Embryonic facial prominence (tissue), 1 donor: Measurements from ENCODE around the gene SYNJ1.
A peak's percentile ranks its signal among the peaks of the same experiment; 100 is the strongest.
"Not testable (repeated sequence)": the region's sequence is repeated elsewhere in the genome, so short reads cannot be mapped to it uniquely, and the experiment has no call there.

Source experiments
- DNase-seq: peaks from one replicate; pipeline ENCODE4 v3.0.0-alpha.2; 2016; ENCODE audit errors: extremely low spot score

Gene SYNJ1

DNA sequence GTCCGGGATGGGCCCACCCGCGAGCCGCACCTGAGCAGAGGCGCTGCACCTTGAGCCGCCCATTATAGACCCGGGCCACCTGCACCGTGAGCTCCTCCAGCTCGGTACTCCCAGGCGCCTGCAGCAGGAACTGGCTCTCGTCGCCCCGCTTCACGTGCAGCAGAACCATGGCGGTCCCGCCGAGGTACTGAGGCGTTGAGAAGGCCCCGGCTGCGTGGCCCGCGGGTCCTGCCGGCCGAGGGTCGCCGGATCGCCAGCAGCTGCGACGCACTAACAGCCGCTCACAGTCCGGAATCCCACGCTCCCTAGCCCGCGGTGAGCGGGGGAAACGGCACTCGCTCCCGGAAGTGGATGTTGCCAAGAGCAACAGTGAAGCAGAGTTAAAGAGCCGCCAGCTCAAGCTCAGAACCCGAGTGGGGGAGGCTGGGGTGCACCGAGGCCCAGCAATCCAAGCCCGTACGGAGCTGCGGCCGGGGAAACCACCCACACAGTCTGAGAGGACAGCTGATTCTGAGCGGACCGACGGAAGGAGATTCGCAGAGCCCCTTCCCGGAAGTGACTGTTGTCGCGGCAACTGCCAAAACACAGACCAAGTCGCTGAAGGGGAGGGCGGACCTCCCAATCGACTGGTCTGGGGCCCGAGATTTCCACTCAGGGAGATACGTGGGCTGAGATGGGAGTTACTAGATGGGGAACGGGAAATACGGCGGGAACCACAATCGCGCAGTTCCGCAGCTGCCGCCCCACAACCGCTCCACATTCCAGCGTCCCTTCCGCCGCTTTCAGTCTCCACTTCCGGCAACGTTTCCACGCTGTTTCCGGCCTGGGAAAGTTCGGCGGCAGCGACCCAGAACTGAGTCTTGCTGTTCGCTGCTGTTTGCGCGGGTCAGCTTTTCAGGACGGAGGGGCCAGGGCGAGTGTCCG is 115.5 kb downstream of the SYNJ1 start, which contains the start of gene CFAP298:
Gene CFAP298 (minus strand): TSS at position 303 of the 924 bp plus-strand sequence. CDS start 134 bp downstream, at position 169.
- peak; percentile 81 for DNase-seq

DNA sequence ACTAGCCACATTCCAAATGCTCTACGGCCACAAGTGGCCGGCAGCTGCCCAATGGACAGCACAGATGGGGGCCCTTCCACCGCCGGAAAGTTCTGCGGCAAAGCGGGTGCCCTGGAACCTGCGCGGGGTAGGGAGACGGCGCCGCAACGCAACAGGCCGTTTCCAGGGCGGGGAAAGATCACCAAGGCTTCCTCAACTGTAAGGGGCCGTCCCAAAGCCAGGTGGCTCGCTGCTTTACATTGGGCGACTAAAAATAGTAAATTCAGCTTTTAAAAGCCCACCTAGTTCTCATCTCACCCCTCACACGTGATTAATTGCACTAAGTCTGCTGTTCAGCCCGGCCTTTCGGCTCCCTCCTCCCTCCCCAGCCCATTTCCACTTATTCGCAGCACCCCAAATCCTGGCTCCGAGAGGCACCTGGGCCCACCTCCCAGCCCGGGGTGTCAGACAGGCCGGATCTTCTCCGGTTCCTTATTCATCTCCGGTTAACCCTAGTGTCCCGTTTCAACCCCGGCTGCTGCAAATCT is 116.3 kb downstream of the SYNJ1 start:
- DNase-seq: no peak

DNA sequence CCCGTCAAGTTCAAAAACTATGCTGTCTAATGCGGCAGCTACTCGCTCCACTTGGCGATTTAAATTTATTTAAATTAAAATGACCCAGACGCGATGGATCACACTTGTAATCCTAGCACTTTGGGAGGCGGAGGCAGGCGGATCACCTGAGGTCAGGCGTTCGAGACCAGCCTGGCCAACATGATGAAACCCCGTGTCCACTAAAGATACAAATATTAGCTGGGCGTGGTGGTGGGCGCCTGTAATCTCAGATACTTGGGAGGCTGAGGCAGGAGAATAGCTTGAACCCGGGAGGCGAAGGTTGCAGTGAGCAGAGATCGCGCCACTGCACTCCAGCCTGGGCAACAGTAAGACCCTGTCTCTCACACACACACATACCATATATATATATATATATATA is 116.9 kb downstream of the SYNJ1 start:
- DNase-seq: not testable (repeated sequence)

DNA sequence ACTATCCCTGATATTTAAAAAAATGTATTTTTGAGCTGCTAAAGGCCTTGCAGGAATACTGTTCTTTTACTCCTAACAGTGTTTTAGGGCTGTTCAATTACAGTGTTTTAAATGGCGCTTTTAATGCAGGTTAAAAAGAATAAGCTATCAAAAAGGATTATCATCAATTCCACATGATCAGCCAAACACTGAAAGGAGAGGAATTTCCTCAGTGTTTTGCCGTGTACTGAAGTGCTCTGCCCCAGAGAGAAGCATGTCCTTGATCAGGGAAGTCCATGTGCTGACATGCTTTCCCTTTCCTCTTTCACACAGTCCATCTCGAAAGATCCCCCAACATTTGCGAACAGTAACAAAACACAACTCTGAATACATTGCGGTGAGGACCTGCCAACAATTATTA is 119.0 kb downstream of the SYNJ1 start:
- DNase-seq: no peak

DNA sequence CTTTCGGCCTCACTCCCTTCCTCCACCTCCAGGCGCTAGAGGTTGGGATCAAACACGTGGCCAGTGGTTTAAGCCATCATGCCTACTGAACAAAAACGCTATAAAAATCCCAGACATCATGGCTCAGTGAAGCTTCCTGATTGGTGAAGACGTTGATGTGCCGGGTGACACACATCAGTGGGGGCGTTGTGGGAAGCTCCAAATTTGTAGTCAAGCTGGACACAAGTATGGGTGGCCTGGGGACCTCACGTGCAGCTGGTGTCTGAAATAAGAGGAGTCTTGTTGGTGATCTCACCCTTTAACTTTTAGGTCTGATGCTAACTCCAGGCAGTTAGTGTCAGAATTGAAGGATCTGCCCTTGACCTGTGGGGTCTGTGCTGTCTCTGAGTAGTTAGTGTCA is 122.3 kb downstream of the SYNJ1 start:
- DNase-seq: no peak

DNA sequence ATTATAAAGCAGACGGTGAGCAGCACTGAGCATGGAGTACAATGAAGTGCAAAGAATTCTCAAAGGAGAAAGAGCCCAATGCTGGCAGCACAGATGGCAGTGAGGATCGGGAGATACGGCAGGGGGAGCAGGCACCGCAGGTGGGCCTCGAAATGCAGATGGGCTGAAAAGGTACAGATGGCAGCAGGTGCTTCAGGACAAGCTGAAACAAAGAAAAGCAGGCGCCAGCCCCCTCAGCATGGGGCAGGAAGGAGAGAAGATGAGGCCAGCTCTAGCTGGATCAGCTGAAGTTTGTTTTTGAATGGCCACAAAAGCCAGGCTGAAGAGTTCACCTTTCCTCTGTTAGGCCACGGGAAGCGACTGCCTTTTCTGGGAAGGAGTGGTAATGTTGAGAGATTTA is 123.3 kb downstream of the SYNJ1 start:
- DNase-seq: no peak

DNA sequence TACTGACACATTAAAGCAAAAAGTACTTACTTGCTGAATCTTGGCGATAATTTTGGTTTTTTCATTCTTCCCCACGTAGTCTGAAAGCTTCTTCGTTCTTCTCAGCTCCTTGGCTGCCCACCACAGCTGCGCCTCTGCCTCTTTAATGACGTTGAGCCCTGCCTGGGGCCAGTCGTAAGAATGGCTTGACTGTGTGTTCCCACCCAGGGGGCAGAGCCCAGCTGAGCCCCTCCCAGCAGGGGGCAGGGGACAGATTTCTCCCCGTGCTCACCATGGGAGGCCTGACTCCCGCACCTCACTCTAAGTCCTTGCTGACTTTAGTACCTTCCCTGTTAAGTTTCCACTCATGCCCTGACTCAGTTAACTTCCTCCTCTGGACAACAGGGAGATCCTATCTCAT is 124.7 kb downstream of the SYNJ1 start:
- no peak for DNase-seq

DNA sequence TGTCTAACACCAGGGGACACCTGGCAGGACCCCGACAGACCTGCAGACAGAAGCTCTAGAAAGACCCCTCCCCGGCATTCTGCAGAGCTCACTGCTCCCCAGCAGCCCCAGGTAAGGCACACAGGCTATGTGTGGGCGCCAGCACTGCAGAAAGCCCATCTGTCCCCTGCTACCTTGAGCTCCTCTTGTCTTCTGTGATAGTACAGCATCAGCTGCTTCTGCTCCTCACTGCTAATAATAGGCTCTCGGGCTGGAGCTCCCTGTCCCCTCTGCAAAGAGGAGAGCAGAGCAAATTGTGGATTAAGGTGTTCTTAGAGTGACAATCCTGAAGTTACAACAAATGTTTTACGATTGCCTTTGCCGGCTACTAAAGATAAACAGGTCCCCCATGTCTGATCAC is 125.7 kb downstream of the SYNJ1 start:
- DNase-seq: no peak

DNA sequence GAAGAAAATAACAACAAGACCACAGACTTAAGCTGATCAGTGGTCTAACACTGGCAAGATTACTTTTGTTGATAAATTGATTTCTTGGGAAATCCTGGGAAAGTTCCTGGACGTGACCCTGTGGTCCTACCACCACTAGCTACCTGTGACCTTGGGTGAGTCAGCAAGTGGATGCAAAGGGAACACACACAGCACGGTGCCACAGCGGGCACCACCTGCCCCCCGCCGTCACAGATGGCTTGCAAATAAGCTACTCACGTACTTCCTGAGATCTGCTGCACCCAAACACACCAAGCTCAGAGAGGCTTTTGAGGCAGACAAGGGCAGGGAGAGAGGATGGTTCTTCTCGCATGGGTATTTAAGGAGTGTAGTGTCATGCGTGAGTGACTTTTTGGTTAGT is 128.3 kb downstream of the SYNJ1 start:
- no peak for DNase-seq

DNA sequence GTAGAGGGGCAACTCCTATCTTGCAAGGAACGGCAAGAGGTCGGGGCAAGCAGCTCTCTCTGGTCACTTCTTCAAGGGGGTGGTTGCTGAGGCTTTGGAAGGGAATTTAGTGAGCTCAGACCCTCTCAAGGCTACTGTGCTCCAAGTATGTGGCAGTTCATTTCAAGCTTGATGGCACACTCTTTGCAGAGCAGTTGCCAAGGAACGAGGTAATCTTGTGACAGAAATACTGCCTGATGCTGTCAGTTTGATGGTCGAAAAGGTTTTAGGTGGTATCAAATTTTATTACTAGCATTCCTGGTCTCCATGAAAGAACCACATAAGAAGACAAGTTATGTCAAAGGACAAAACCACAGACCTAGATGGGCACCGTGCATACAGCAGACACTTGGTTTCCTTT is 128.7 kb downstream of the SYNJ1 start:
- no peak for DNase-seq

DNA sequence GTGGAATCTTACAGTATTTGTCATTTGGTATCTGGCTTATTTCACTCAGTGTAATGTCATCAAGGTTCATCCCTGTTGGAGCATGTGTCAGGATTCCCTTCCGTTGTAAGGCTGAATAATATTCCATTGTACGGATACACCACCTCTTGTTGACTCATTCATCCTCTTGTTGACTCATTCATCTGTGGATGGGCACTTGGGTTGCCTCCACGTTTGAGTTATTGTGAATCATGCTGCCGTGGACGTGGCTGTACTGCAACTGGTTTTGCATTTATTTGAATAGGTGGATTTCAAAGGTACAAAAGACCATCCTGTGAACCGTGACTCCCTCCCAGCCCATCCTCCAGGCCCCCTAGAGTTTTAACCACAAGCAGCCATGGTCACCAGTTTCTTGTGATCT is 130.6 kb downstream of the SYNJ1 start:
- DNase-seq: no peak

DNA sequence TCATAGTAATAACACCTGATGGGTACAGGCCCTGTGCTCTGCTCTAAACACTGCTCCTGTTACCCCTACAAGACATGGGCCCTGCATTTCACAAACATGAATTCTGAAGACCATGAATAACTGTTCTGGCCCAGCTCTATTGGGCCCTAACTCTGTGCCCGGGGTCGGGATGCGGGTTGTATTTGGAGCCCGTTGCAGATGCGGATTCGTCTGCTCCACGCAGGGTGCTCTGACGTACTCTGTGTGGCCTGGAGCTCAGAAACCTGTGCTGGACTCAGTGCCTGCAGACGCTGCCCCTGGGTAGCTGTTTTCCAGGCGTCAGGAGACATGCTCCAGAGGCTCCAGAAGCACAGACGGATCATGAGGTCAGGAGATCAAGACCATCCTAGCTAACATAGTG is 132.4 kb downstream of the SYNJ1 start:
- no peak for DNase-seq

DNA sequence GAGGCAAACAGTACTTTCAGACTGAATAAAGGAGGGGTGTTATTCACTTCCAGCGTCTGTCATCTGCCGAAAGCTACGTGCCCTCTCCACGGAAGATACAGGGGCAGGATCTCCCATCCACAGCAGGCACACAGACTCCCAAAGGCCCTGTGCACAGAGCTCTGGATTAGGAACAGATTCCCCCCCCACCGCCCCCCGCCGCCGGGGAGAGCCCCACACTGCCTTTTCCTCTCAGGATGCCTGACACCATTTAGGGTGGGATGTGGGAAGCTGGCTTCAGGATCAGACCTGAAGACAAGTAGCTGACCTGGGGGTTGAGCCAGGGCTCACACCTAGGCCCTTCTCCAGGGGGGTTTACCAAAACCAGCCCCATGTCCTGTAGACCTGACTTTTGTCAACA is 134.1 kb downstream of the SYNJ1 start:
- no peak for DNase-seq

DNA sequence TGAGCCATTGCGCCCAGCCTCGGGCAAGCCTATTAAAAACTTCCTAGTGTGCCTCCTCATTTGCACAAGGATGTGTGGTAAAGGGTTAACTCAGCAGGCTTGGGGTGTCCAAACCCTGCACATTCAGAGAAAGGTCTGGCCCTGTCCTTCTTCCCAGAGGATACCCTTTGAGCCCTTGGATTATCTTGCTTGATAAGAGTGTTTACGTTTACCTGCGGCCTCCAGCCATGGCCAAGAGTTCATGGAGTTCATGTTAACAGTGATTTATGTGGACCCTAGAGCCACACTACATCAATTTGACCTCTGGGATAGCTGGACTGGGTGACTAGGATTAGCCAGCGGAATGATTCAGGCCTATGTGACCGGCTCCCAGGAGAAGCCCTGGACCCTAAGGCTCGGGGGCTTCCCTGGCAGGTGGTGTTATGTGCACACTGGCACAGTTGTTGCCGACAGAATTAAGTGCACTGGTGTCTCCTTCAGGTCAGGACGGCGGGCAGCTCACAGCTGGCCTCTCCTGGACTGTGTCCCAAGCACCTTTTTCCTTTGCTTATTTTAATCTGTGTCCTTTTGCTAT is 134.8 kb downstream of the SYNJ1 start:
- no peak for DNase-seq

DNA sequence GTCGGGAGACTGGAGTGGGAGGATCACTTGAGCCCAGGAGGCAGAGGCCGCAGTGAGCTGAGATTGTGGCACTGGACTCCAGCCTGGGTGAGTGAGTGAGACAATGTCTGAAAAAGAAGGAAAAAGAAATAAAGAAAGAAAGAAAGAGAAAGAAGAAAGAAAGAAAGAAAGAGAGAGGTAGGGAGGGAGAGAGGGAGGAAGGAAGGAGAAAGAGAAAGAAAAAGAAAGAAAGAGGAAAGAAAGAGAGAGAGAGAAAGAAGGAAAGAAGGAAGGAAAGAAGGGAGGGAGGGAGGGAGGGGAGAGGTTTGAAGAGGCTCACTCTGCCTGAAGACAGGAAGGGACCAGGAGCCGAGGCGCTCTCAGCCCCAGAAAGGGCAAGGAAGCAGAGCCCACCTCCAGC is 137.7 kb downstream of the SYNJ1 start:
- no peak for DNase-seq

DNA sequence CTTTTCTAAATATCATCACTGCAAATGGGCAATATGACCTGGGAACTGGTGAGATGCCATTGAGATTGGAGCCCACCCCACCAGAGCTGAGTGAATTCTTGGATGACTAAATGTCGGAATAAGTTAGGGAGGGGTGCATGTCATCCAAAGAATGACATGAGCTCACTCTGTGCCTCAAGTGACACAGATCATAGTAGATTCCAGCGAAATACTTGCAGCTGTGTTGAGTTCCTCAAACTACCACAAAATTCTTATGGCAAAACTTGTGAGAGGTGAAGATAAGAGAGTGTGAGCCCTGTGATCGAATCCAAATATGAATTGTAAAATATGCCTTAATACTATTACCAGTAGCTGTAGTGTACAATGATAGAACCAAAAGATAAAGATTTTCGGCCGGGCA is 140.2 kb downstream of the SYNJ1 start:
- no peak for DNase-seq

DNA sequence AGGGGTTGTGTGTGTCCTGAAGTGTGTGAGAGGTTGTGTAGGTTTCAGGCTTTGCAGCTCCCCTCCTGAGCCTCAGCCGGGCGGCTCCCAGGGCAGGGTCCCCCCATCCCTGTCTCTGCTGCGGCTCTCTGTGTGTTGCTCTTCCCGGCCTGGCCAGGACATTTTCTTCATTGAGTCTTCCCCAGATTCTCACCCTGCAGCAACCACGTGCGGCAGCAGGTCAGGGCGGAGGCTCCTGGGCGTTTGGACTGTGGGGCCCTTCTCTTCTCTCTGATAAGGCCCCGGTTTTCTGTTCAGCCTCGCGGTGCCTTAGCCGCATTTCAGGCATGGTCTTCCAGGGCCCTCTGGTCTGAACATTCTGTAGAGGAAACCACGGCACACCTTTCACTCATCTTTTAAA is 140.7 kb downstream of the SYNJ1 start:
- DNase-seq: no peak

DNA sequence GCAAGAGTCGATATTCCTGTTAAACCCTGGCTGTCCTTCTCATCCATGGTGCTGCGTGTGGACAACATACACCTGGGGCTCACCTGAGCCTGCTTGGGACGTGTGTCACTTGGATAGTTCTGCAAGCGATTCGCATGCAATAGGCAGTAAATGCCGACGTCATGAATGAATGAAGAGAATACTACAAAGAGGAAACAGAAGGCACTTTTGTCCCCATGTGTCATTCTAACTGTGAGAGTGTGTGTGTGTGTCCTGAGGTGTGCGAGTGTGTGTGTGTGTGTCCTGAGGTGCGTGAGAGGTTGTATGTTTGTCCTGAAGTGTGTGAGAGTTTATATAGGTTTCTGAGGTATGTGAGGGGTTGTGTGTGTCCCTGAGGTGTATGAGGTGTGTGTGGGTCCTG is 141.8 kb downstream of the SYNJ1 start:
- no peak for DNase-seq

DNA sequence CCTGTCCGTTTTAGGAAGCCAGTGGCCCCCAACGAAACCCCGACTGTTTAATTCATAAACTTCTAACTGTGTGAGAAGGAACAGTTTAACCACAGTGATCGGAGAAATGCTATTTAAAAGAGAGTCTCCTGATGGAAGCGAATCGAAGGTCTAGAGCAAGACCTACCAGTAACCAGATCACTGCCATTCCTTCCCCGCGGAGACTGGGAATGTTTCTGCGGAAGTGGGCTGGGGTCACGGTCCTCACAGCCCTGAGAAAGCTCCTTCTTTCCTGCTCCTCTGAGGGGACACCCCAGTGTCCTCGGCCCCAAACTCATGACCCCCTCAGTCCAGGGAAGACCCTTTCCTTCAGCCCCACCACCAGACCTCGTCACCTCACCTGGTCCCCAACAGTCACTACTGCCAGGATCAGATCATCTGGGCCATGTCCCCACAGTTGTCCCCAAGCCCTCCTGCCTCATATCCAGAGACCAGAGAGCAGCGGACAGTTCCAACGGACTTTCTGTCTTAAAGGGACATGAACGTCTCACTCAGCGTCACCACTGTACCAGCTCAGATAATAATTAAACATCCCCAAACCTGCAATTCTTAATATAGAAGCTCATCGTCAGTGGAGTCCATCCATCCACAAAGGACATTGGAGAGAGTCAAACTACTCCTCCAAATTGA is 142.6 kb downstream of the SYNJ1 start, which contains the start of gene TCP10L:
Gene TCP10L (minus strand): TSS at position 482 of the 669 bp plus-strand sequence. CDS start 1,219 bp downstream, outside the sequence.
- no peak for DNase-seq

DNA sequence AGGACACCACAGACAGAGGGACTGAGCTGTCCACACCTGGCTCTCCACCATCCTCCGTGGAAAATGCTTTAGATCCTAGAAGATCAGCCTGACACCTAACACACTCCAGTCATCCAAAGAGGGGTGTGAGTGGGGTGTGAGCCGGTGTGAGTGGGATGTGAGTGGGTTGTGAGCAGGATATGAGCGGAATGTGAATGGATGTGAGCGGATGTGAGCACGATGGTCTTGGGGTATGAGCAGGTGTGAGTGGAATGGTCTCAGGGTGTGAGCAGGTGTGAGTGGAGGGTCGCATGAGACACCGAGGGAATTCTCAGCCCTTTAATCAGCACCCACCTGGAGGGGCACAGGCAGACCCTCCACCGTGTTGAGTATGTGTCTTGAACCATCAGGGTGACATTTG is 143.3 kb downstream of the SYNJ1 start:
- no peak for DNase-seq

DNA sequence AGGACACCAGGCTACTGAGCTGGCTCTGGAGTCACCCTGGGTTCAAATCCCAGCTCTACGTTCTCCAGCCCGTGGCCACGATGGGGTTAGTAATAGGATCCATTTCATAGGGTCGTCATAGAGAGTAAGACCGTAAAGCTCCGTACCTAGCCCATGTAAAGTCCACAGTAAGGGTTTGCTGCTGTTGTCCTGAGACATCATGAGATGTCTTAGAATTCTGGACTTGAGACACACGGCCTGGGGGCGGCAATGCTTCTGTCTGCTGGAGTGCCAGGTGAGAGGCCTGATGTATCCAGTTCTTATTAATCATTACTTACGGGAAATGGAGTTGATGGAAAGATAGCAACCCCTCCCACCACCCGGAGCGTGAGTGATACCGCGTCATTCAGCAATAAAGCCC is 146.1 kb downstream of the SYNJ1 start:
- DNase-seq: no peak

DNA sequence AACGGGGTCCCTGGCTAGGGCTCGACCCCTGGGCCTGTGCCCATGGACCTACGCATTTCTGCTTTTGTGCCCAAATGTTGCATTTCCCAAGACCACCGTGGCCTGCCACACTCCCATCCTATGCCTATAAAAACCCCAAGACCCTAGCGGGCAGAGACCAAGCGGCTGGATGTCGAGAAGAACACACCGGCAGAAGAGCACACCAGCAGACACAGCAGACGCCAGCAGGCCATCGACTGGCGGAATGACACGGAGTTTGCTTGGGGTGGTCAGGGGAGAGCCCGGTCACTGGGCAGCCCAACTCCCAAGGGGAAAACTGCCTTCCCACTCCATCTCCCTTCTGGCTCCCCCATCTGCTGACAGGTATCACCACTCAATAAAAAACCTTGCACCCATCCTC is 146.9 kb downstream of the SYNJ1 start:
- DNase-seq: no peak
